Activated CD4-positive, alpha-beta T cell treated with anti-CD3 and anti-CD28 coated beads for 1 hour (primary cell): Measurements from ENCODE around the gene MBNL3.
"Not testable (repeated sequence)": the region's sequence is repeated elsewhere in the genome, so short reads cannot be mapped to it uniquely, and the experiment has no call there.

ENCODE experiments used
- DNase-seq: peaks from one replicate; pipeline ENCODE4 v3.0.0-alpha.2; 2020

MBNL3 gene

GRCh38 chrX:132365490-132365889 is 123.3 kb downstream of the MBNL3 start:
- no peak for DNase-seq

DNA sequence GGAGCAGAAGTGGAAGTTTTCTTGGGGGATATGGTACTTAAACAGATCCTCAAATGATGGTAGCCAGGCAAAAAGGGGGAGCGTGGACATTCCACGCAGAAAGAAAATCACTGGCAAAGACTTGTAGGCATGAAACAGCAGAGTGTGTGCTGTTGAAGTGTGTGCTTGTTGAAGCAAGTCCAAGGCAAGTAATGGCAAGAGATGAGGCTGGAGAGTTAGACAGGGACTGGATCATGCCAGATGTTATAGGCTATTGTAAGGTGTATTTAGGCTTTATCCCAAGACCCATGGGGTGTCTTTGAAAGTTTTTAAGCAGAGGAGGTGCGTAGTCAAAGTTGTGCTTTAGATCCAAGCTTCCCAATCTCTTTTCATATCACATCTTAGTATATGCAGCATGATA is 124.5 kb downstream of the MBNL3 start:
- DNase-seq: no peak

- DNase-seq: no peak
Measured at GRCh38 chrX:132353430-132353829, 135.4 kb downstream of the MBNL3 start.

DNA sequence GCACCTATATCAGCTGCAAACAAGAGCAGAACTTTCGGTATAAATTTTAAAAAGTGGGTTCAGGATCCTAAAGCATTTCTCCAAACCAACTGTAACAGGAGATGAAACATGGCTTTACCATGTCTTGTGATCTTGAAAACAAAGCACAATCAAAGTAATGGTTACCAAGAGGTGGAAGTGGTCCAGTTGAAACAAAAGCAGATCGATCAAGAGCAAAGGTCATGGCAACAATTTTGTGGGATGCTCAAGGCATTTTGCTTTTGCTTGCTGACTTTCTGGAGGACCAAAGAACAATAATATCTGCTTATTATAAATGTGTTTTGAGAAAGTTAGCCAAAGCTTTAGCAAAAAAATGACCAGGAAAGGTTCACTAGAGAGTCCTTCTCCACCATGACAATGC is 152.7 kb downstream of the MBNL3 start:
- DNase-seq: no peak

DNA sequence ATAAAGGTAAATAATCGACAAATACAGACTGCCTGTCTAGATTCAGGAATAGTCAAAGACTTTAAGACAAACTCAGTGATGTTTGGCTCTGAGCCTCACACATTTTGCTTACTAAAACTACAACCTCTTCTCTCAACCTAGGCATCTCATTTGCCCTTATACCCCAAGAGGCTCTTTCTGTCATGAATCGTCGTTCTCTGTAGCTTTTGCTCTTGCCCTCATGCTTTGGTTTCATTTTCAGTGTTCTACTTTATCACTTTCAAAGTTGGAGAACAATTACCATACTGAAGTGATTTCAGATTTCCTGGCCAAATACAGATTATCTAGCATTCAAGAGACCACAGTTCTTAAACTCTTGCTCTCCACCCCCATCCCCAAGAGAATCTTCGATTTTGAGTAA is 155.5 kb downstream of the MBNL3 start:
- no peak for DNase-seq

GRCh38 chrX:132331532-132331931 is 157.3 kb downstream of the MBNL3 start:
- no peak for DNase-seq

DNA sequence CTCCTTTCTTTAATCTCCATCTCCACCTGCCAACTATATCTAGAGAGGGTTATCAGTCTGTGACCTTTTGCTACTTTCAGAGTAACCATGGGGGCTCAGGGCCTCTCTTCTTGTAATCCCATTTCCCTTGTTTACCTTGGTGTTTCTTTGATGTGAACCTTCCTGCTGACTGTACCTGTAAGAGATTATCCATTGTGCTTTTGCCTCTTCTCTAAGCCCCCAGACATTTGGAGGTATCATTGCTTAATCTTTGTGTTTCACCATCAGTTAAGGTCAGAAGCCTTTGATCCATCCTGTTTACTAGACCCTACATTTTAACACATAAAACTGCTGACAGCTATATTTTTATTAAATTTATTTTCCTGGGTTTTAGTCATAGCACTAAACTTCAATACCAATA is 157.8 kb downstream of the MBNL3 start:
- no peak for DNase-seq

DNA sequence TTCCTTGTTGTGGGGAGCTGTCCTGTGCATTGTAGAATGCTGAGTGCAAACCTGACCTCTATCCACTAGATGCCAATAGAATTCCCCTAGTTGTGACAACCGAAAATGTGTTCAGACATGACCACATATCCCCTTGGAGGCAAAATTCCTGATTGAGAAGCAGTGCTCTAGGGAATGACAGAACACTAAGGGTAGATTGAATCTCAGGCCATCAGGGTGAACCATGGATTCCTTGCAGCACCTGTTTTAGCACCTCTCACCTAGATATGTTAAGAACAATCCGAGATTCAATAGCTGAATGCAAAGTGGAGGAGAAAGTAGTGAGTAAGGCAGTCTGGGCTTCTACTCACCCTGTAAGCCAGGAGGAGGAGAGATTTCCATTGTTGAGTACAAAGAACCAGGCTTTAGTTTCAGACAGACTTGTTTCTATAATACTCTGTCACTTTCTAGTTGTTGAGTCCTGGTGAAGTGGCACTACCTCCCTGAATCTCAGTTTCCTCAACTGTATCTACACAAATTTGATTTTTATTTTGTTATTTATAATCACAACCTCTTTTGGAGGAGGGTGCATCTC is 158.6 kb downstream of the MBNL3 start:
- DNase-seq: no peak

- DNase-seq: not testable (repeated sequence)
Measured at GRCh38 chrX:132326960-132327359, 161.9 kb downstream of the MBNL3 start.
